B cell (primary cell): ENCODE results near the gene NME3. TPM values are rescaled to one million over a fixed set of nuclear protein-coding genes. Genes with fewer than 3 reads are reported as not detected.

ENCODE experiments used
- ATAC-seq: fragments of 200-7000 bp; cut with Tn5 transposase; one replicate; pipeline ENCODE4 v1.10.0; 2021; ENCODE audit warnings: low read depth, mild to moderate bottlenecking, moderate number of reproducible peaks, moderate library complexity
- CTCF ChIA-PET: fragments of 350-600 bp; sonication (Branson Sonifier 250); formaldehyde crosslinking; loops from one replicate; lab custom pipeline; 2021; ENCODE audit warnings: antibody characterized with exemption, inconsistent platforms; lab: Charles Lee
- POLR2A ChIA-PET: fragments of 350-600 bp; sonication (Branson Sonifier 250); formaldehyde crosslinking; loops from one replicate; lab custom pipeline; 2021; ENCODE audit warnings: antibody characterized with exemption; lab: Charles Lee
- DNase-seq: peaks from one replicate; pipeline ENCODE4 v3.0.0; 2013
- H2AFZ ChIP-seq: 2 replicates; pipeline ENCODE4 v1.6.1; 2012; ENCODE audit warnings: mild to moderate bottlenecking, low read depth, low read length; ENCODE audit not compliant: insufficient read depth, poor library complexity, severe bottlenecking
- H3K27ac ChIP-seq, 2 donors: 1 replicate in 1 of 2; 2 replicates in 1 of 2; pipeline ENCODE4 v1.5.1; 2012 to 2013; ENCODE audit warnings: low read length in 2 of 2, mild to moderate bottlenecking in 2 of 2, moderate library complexity in 1 of 2
- H3K27me3 ChIP-seq, 4 experiments: fragments of 200-600 bp in 1 of 4; sonication (generic) in 1 of 4; replicated peaks in 1 of 4; 1 replicate in 2 of 4; 2 replicates in 2 of 4; pipeline versions ENCODE4 v1.6.1 to v1.7.0; 2013 to 2016; ENCODE audit warnings: low read length in 3 of 4, mild to moderate bottlenecking in 2 of 4, mixed read lengths in 1 of 4, moderate library complexity in 1 of 4; ENCODE audit not compliant: insufficient read depth in 4 of 4, control insufficient read depth in 3 of 4; ENCODE audit errors: control extremely low read depth in 1 of 4
- H3K36me3 ChIP-seq, 2 experiments: replicated peaks in 1 of 2; 1 replicate in 1 of 2; 2 replicates in 1 of 2; pipeline versions ENCODE4 v1.6.1 to v1.7.1; 2013; ENCODE audit warnings: low read length in 1 of 2; ENCODE audit not compliant: insufficient read depth in 2 of 2, control insufficient read depth in 1 of 2; ENCODE audit errors: control extremely low read depth in 1 of 2, extremely low read depth in 1 of 2
- H3K4me1 ChIP-seq, 2 donors: fragments of 200-600 bp in 1 of 2; sonication (generic) in 1 of 2; 1 replicate in 1 of 2; 2 replicates in 1 of 2; pipeline versions ENCODE4 v1.5.1 to v1.6.1; 2013 to 2017; ENCODE audit warnings: low read length in 2 of 2; ENCODE audit not compliant: control insufficient read depth in 2 of 2, insufficient read depth in 2 of 2
- H3K4me2 ChIP-seq: replicated peaks from 2 replicates; pipeline ENCODE3; 2012; ENCODE audit warnings: mild to moderate bottlenecking, low read depth, low read length; ENCODE audit not compliant: poor library complexity, severe bottlenecking
- H3K4me3 ChIP-seq, 5 experiments: fragments of 200-600 bp in 1 of 5; sonication (generic) in 1 of 5; 1 replicate in 3 of 5; 2 replicates in 2 of 5; pipeline versions ENCODE4 v1.5.1 to v1.7.0; 2011 to 2016; ENCODE audit warnings: low read length in 4 of 5, mild to moderate bottlenecking in 4 of 5, low read depth in 2 of 5, control low read depth in 1 of 5, moderate library complexity in 1 of 5; ENCODE audit not compliant: insufficient read depth in 1 of 5; ENCODE audit errors: control extremely low read depth in 1 of 5, extremely low read depth in 1 of 5
- H3K79me2 ChIP-seq: fragments of 200-600 bp; sonication (generic); one replicate; pipeline ENCODE4 v1.6.0; 2016; ENCODE audit warnings: low read length; ENCODE audit not compliant: control insufficient read depth, insufficient read depth
- H3K9ac ChIP-seq: fragments of 200-600 bp; sonication (generic); 2 replicates; pipeline ENCODE4 v1.6.1; 2017; ENCODE audit warnings: mild to moderate bottlenecking, low read length, moderate library complexity
- H3K9me3 ChIP-seq, 3 donors: one replicate each; pipeline versions ENCODE4 v1.6.1 to v1.7.1; 2013; ENCODE audit warnings: low read length in 2 of 3; ENCODE audit not compliant: control insufficient read depth in 2 of 3, insufficient read depth in 1 of 3; ENCODE audit errors: control extremely low read depth in 1 of 3
- H4K20me1 ChIP-seq: 2 replicates; pipeline ENCODE4 v1.6.0; 2012; ENCODE audit warnings: mild to moderate bottlenecking, low read length; ENCODE audit not compliant: insufficient read depth, control insufficient read depth, poor library complexity, severe bottlenecking
- H3K27ac Mint-ChIP-seq: one replicate; pipeline ENCODE4 v1.8.0; 2021; ENCODE audit warnings: mixed read lengths
- H3K27me3 Mint-ChIP-seq: one replicate; pipeline ENCODE4 v1.8.0; 2021; ENCODE audit warnings: mixed read lengths
- H3K4me1 Mint-ChIP-seq: one replicate; pipeline ENCODE4 v1.8.0; 2021; ENCODE audit warnings: mixed read lengths
- H3K4me3 Mint-ChIP-seq: one replicate; pipeline ENCODE4 v1.8.0; 2021; ENCODE audit warnings: mixed read lengths
- H3K9me3 Mint-ChIP-seq: one replicate; pipeline ENCODE4 v1.8.0; 2022; ENCODE audit warnings: mixed read lengths; ENCODE audit not compliant: insufficient read depth
- CTCF ChIP-seq: fragments of 200-600 bp; IDR thresholded peaks from one replicate; pipeline ENCODE4 v1.8.0; 2022; ENCODE audit warnings: antibody characterized with exemption, mild to moderate bottlenecking
- EZH2 ChIP-seq: IDR thresholded peaks from 2 replicates; pipeline ENCODE4 v1.6.1; 2012; ENCODE audit warnings: borderline replicate concordance, low read depth, mild to moderate bottlenecking, moderate library complexity, low read length; ENCODE audit not compliant: insufficient read depth, poor library complexity, severe bottlenecking
- WGBS: methylation state at CpG from one replicate; pipeline ENCODE4 v1.1.5; 2013; ENCODE audit warnings: missing lambda C conversion rate; ENCODE audit not compliant: insufficient coverage; 5-methylcytosine and 5-hydroxymethylcytosine counted together
- intact Hi-C: fragments of 100-400 bp; cut with micrococcal nuclease; formaldehyde crosslinking; loops from one replicate; pipeline ENCODE4 v1.10.0; 2022
- polyA plus RNA-seq: library from polyadenylated mRNA; depleted of rRNA; stranded (reverse); fragments of >200 nt; gene quantifications from 2 replicates; pipeline ENCODE4 v1.2.3, GENCODE V29; 2012
- total RNA-seq, 2 donors: library from RNA; stranded (reverse); fragments of 120-200 nt in 1 of 2; gene quantifications; 1 replicate in 1 of 2; 2 replicates in 1 of 2; pipeline versions ENCODE4 v1.2.3 to v1.2.4, GENCODE V29; 2013 to 2022

The NME3 gene
- total and polyA plus RNA-seq, 2 donors (not counting 1 experiment from before 2014, with no cell fraction given): 63.2 to 150 TPM

GRCh38 chr16:1729026-1729425, 42.3 kb downstream of the NME3 start:
- 98% methylated on average over 18 of the region's 18 CpGs for WGBS
- peaks cover 73% of the 10 kb centered on the region for H4K20me1 ChIP-seq

More at GRCh38 chr16:1729026-1729425, 42.3 kb downstream of the NME3 start:
- no peak for DNase-seq
- TF ChIP-seq CTCF (no peak), EZH2 (no peak)
- no peak overlapping the region for H3K9ac ChIP-seq
- Mint-ChIP-seq H3K4me3 (no peak overlapping the region), H3K9me3 (no peaks in the 10 kb centered on the region), H3K4me1 (peaks cover 17% of the 10 kb centered on the region), H3K27me3 (no peaks in the 10 kb centered on the region), H3K27ac (no peak overlapping the region)
- H3K79me2 ChIP-seq: peaks cover 81% of the 10 kb centered on the region
- ATAC-seq: no peak
- no peaks in the 10 kb centered on the region for H3K9me3 ChIP-seq
- CTCF ChIA-PET: no interaction called here
- H3K27ac ChIP-seq: no peak overlapping the region
- POLR2A ChIA-PET: no interaction called here
- H2AFZ ChIP-seq: no peak overlapping the region
- intact Hi-C loops: no loop called here
- no peaks in the 10 kb centered on the region for H3K27me3 ChIP-seq
- H3K4me3 ChIP-seq: no peak overlapping the region
- no peak overlapping the region for H3K4me2 ChIP-seq
- H3K36me3 ChIP-seq: peaks cover 0 to 62% of the 10 kb centered on the region in 2 experiments
- peaks cover 16 to 29% of the 10 kb centered on the region in 2 donors for H3K4me1 ChIP-seq
